ENCODE data around the gene USP36.

DNA sequence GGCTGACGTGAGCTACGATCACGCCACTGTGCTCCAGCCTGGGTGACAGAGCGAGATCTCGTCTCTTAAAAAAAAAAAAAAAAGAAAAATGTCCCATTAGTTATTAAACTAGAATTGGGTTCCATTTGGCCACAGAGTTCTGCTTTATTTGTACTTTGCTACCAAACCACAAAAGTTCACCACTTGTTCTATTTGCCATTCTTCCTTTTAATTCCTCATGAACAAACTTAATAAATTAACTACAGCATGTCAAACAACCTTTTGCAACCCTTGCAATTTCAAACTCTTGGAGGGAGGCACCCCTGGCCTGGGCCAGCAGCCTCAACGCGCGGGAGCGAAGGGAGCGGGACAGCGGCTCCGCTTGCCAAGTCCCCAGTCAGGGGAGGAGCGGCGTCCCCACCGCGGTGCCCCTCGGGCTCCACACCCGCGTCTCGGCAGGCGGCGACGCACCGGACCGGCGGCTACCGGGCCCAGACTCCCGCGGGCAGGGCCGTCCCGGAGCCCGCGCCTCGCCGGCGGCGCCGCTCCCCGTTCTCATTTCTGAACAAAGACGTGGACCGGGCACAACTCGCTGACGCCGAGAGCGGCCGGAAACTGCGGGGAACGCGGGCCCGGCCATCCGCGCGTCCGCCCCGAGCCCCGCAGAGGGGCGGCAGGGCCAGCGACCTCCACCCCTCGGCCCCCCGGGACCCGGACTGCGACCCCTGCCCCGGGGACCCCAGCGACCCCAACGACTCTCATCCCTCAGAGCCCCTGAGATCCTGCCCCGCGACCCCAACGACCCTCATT, 59.3 kb downstream of the USP36 start:
- TF ChIP-seq POLR2A (IDR thresholded peaks at IDR 0.05) (no peak), POLR2AphosphoS5 (IDR thresholded peaks at IDR 0.05) (peak in 1 of 4 donors; percentile 26)
- TF ChIP-seq, protein P1, sequence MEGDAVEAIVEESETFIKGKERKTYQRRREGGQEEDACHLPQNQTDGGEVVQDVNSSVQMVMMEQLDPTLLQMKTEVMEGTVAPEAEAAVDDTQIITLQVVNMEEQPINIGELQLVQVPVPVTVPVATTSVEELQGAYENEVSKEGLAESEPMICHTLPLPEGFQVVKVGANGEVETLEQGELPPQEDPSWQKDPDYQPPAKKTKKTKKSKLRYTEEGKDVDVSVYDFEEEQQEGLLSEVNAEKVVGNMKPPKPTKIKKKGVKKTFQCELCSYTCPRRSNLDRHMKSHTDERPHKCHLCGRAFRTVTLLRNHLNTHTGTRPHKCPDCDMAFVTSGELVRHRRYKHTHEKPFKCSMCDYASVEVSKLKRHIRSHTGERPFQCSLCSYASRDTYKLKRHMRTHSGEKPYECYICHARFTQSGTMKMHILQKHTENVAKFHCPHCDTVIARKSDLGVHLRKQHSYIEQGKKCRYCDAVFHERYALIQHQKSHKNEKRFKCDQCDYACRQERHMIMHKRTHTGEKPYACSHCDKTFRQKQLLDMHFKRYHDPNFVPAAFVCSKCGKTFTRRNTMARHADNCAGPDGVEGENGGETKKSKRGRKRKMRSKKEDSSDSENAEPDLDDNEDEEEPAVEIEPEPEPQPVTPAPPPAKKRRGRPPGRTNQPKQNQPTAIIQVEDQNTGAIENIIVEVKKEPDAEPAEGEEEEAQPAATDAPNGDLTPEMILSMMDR (IDR thresholded peaks at IDR 0.05), result no peak
